Suprapubic skin (tissue), 3 donors: ENCODE data around the gene MOV10.

Experiments
- POLR2A ChIP-seq, 2 donors: fragments of 450-650 bp; IDR thresholded peaks; one replicate each; pipeline ENCODE4 v1.6.1; 2017; ENCODE audit warnings: antibody characterized with exemption in 2 of 2, mild to moderate bottlenecking in 2 of 2, moderate library complexity in 2 of 2
- TF ChIP-seq, protein P1 (sequence below), 2 donors: fragments of 200-600 bp in 1 of 2; fragments of 450-650 bp in 1 of 2; sonication (generic) in 1 of 2; IDR thresholded peaks; one replicate each; pipeline ENCODE4 v1.5.1; 2016 to 2019; ENCODE audit warnings: antibody characterized with exemption in 2 of 2, mild to moderate bottlenecking in 1 of 2, moderate library complexity in 1 of 2

DNA sequence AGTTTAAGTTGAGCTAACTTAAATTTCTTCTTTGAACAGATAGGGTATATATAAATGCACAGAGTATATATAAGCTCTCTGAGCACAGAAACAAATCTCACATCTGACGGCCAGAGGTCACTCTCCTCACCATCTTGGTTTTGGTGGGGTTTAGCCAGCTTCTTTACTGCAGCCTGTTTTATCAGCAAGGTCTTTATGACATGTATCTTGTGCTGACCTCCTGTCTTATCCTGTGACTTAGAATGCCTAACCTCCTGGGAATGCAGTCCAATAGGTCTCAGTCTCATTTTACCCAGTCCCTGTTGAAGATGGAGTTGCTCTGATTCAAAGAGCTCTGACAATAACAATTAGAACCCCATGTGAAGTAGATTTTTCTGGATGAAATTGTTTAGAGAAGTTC is 1.6 kb upstream of the MOV10 start:
- TF ChIP-seq, protein P1, sequence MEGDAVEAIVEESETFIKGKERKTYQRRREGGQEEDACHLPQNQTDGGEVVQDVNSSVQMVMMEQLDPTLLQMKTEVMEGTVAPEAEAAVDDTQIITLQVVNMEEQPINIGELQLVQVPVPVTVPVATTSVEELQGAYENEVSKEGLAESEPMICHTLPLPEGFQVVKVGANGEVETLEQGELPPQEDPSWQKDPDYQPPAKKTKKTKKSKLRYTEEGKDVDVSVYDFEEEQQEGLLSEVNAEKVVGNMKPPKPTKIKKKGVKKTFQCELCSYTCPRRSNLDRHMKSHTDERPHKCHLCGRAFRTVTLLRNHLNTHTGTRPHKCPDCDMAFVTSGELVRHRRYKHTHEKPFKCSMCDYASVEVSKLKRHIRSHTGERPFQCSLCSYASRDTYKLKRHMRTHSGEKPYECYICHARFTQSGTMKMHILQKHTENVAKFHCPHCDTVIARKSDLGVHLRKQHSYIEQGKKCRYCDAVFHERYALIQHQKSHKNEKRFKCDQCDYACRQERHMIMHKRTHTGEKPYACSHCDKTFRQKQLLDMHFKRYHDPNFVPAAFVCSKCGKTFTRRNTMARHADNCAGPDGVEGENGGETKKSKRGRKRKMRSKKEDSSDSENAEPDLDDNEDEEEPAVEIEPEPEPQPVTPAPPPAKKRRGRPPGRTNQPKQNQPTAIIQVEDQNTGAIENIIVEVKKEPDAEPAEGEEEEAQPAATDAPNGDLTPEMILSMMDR (IDR thresholded peaks at IDR 0.05), result no peak
- no peak for TF ChIP-seq POLR2A (IDR thresholded peaks at IDR 0.05)
